Dendritic cell treated with granulocyte-macrophage colony-stimulating factor and Interleukin-4, amounts not matched to agents 40 ng/mL and 50 ng/mL, for 4 days (primary cell): Measurements from ENCODE around the gene RPUSD1.

Experiments used
- H3K27ac Mint-ChIP-seq: one replicate; pipeline ENCODE4 v1.8.0; 2022; ENCODE audit warnings: mild to moderate bottlenecking, mixed read lengths
- H3K27me3 Mint-ChIP-seq: one replicate; pipeline ENCODE4 v1.8.0; 2022; ENCODE audit warnings: mild to moderate bottlenecking, mixed read lengths
- H3K36me3 Mint-ChIP-seq: one replicate; pipeline ENCODE4 v1.8.0; 2022; ENCODE audit warnings: low read depth, mixed read lengths
- H3K4me1 Mint-ChIP-seq: one replicate; pipeline ENCODE4 v1.8.0; 2022; ENCODE audit warnings: low read depth, mixed read lengths
- H3K4me3 Mint-ChIP-seq: one replicate; pipeline ENCODE4 v1.8.0; 2022; ENCODE audit warnings: mild to moderate bottlenecking, moderate library complexity, mixed read lengths
- H3K9me3 Mint-ChIP-seq: one replicate; pipeline ENCODE4 v1.8.0; 2022; ENCODE audit warnings: mixed read lengths
- intact Hi-C: fragments of 100-400 bp; cut with micrococcal nuclease; formaldehyde crosslinking; loops from one replicate; pipeline ENCODE4 v1.15.0; 2022

The RPUSD1 gene

DNA sequence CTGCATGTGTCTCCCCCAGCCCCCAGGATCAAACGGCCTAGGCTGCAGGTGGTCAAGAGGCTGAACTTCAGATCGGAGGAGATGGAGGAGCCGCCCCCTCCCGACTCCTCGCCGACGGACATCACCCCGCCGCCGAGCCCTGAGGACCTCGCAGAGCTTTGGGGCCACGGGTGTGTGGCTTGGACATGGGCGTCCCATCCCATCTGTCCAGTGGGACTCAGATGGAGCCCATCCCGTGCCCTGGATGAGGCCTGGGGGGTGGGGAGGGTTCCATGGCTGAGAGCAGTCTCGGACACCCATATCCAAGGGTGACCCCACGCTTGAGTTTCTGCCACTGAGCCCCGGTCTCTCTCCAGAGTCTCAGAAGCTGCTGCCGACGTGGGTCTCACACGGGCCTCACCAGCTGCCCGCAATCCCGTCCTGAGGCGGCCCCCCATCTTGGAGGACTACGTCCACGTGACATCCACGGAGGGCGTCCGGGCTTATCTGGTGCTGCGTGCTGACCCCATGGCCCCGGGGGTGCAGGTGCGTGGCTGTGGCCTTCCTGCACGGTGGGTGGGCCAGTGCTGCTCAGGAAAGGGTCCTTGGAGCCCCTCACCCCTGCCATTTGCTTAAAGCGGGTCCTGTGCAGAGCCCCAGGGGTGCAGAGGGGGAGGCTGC lies 1.1 kb upstream of the RPUSD1 start:
- Mint-ChIP-seq H3K27ac (no peak overlapping the region), H3K36me3 (peaks cover 64% of the 10 kb centered on the region), H3K4me1 (peaks cover 18% of the 10 kb centered on the region), H3K4me3 (peak overlapping the region; percentile 61), H3K27me3 (no peaks in the 10 kb centered on the region), H3K9me3 (no peaks in the 10 kb centered on the region)
- intact Hi-C loops: no loop called here

DNA sequence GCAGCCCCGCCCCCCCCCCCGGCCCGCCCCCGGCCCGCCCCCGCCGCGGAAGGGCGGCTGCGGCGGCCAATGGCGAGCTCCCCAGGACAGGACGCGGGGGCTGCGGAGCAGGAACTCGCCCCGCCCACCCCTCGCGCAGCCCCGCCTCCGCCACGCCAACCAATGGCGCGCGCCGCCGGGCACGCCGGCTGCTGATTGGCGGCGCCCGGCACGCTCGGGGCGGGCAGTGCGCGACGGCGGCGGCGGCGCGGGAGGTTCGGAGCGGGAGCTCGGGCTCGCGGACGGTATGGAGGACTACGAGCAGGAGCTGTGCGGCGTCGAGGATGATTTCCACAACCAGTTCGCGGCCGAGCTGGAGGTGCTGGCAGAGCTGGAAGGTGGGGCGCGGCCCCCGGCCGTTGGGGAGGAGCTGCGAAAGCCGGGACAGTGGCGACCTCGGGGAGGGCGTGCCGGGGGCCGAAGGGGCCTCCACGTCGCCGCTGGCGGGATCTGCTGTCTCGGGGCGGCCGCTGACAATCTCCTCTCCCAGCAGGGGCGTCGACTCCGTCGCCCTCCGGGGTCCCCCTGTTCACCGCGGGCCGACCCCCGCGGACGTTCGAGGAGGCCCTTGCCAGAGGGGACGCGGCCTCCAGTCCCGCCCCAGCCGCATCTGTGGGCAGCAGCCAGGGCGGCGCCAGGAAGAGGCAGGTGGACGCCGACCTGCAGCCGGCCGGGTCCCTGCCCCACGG lies 382 bp upstream of the RPUSD1 start, which contains the start of gene CHTF18:
Gene CHTF18 (plus strand): TSS at position 222 of the 728 bp plus-strand sequence. CDS start 65 bp downstream, at position 287.
- Mint-ChIP-seq H3K4me3 (peak within 1 kb of the TSS; percentile 89), H3K27me3 (peaks cover under 1% of the 10 kb centered on the region), H3K9me3 (no peaks in the 10 kb centered on the region), H3K36me3 (peaks cover 59% of the 10 kb centered on the region), H3K27ac (peak within 1 kb of the TSS; percentile 87), H3K4me1 (peaks cover 18% of the 10 kb centered on the region)
- intact Hi-C loops: no loop called here

DNA sequence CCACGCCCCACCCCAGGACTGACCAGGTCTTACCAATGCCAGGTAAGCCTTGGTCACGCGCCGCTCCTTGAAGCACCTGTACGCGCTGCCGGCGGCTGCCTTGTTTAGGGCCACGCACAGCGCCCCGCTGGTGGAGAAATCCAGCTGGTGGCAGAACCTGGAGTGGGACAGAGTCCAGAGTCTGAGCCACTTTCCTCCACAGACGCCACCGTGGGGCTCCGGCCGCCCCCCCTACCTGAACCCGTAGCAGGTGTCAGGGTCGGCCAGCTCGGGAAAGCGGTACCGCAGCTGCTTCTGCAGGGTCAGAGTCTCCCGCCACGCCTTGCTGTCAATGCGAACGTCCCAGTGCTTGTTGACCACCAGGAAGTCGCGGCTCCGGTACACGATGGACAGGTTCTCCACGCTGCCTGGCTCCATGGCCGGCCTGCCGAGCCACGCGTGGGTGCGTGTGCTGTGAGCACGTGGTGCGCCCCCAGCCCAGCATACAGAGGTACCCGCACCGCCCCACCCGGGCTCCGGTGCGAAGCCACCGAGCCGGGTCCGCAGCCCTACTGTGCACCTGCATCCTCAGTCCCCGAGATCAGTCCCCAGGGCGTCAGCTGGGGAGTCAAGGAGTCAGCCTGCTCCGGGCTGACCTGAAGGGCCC lies 737 bp downstream of the RPUSD1 start:
- Mint-ChIP-seq H3K27me3 (peaks cover 7% of the 10 kb centered on the region), H3K4me3 (peak overlapping the region; percentile 89), H3K4me1 (peaks cover 18% of the 10 kb centered on the region), H3K9me3 (no peaks in the 10 kb centered on the region), H3K36me3 (peaks cover 56% of the 10 kb centered on the region), H3K27ac (peak overlapping the region; percentile 87)
- intact Hi-C loops: no loop called here

DNA sequence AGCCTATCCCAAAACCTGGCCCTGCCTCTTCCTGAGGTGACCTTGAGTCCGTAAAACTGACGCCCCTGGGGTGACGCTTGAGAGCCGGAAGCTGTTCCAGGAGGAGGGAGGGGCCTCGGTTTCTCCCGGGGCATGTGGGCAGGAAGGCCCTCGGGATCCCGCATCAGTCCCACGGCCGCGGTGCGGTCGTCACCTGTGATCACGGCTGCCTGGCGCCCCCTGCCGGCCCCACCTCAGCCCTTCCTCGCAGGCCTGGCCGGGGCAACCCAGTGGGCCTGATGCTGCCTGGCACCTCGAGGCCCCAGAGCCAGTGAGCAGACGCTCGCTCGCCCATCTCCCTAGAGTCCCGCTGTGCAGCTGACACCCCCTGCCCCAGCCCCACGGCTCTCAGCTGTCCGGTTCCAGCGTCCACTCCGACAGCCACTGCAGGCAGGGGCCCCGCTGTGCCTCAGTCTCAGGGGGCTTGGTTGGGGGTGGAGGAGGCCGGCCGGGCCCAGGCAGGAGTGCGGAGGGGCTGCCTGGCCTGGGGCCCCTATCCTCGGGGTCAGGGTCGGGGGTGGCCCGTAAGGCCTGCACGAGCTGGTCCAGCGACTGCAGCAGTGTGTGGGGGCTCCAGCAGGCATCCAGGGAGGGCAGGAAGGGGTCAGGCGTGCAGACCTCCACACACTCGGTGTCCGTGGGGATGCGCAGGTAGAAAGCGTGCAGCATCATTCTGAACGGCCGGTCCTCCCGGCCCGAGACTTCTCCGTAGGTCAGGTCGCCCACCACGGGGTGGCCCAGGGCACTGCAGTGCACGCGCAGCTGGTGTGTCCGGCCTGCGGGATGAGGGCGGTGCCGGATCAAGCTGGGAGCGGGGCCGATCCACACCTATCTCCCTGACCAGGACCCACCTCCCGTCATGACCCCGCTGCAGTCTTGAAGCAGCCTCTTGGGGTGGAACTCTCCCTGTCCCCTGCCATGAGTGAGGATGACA lies 2.3 kb downstream of the RPUSD1 start:
- no peaks in the 10 kb centered on the region for H3K9me3 Mint-ChIP-seq
- H3K4me1 Mint-ChIP-seq: peaks cover 18% of the 10 kb centered on the region
- intact Hi-C loops: loop anchor here (1.0 kb wide), 1 partner anchor 75 kb away; no protein-coding TSS in a partner anchor
- H3K27ac Mint-ChIP-seq: no peak overlapping the region
- H3K36me3 Mint-ChIP-seq: peaks cover 43% of the 10 kb centered on the region
- H3K4me3 Mint-ChIP-seq: no peak overlapping the region
- peaks cover 9% of the 10 kb centered on the region for H3K27me3 Mint-ChIP-seq

DNA sequence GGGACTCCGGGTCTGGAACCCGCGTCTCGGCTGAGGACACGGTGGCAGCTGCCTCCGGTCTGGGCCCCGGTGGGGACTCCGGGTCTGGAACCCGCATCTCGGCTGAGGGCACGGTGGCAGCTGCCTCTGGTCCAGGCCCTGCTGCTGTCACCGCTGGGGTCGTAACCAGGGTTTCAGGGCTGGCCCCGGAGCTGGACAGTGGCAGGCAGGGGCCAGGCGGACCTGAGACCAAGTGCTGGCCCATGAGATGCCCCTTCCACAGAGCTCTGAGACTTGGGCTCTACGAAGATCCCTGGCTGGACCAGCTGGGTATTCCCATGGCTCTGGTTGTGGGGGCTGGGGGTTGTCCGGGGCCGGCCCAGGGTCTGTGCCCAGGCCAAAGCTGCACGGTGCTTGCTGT lies 3.8 kb downstream of the RPUSD1 start:
- Mint-ChIP-seq H3K4me1 (peaks cover 18% of the 10 kb centered on the region), H3K27ac (no peak overlapping the region), H3K36me3 (peaks cover 41% of the 10 kb centered on the region), H3K4me3 (no peak overlapping the region), H3K9me3 (no peaks in the 10 kb centered on the region), H3K27me3 (peaks cover 12% of the 10 kb centered on the region)
- intact Hi-C loops: no loop called here

DNA sequence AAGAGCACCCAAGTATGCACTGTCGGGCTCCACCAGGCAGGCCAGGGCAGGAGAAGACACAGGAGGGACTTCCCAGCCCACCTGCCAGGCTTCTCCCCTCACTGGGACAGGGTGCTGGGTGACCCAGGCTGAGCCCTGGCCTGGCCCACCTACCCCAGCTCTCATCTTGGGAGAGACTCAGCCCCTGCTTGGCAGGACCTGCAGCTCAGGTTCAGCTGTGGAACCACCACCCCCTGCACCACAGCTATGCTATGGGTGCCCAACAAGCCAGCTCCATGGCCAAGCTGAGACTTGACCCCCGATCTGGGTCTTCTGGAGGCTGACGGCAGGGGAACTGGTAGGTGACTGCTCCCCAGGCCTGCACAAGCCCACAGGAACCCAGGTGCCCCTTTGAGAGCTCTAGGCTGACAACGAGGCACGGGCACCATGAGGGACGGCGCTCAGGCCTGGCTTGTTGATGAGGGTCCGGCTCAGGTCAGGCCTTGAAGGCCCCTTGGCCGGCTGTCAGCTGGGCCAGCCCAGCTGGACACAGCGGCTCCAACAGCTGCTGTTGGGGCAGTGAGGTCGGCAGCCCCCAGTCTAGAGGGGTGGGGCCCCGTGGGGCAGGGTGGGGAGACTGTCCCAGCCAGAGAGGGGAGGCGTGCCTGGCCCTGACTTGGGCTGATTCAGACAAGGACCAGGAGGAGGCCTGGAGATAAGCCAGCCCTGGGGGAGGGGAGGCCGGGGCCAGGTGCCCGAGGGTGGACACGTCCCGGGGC lies 4.6 kb downstream of the RPUSD1 start:
- H3K4me1 Mint-ChIP-seq: peaks cover 18% of the 10 kb centered on the region
- intact Hi-C loops: no loop called here
- H3K36me3 Mint-ChIP-seq: peaks cover 38% of the 10 kb centered on the region
- H3K27me3 Mint-ChIP-seq: peaks cover 12% of the 10 kb centered on the region
- no peaks in the 10 kb centered on the region for H3K9me3 Mint-ChIP-seq
- H3K4me3 Mint-ChIP-seq: no peak overlapping the region
- no peak overlapping the region for H3K27ac Mint-ChIP-seq

DNA sequence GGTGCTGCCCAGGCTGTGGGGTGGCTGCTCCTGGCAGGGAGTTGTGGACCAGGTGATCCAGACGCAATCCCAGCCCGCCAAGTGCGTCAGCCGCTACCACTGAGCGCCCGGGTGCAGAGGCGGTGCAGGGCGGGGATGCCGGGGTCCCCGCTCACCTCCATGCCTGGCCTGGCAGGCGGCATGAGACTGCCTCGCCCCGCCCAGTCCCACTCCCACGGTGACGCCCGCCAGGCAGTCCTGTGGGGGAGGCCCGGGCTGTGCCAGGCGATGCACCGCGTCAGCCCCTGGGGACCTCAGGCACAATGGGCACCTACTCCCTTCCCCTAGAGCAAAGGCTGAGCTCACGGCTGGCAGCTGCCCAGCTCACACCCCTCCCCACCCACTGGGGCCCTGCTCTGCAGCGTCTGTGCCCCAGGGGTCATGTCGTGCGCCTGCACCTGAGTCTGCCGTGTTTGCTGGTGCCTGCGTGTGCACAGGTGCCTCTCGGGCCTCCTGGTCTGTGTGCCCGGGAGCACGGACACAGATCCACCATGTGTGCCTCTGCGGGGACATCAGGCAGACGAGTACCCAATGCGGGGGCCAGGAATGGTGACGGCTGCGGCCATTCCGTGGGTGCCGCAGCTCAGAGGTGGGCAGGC lies 5.3 kb downstream of the RPUSD1 start:
- Mint-ChIP-seq H3K4me1 (peaks cover 18% of the 10 kb centered on the region), H3K27ac (no peak overlapping the region), H3K36me3 (peaks cover 33% of the 10 kb centered on the region), H3K4me3 (no peak overlapping the region), H3K9me3 (no peaks in the 10 kb centered on the region), H3K27me3 (peaks cover 19% of the 10 kb centered on the region)
- intact Hi-C loops: no loop called here

DNA sequence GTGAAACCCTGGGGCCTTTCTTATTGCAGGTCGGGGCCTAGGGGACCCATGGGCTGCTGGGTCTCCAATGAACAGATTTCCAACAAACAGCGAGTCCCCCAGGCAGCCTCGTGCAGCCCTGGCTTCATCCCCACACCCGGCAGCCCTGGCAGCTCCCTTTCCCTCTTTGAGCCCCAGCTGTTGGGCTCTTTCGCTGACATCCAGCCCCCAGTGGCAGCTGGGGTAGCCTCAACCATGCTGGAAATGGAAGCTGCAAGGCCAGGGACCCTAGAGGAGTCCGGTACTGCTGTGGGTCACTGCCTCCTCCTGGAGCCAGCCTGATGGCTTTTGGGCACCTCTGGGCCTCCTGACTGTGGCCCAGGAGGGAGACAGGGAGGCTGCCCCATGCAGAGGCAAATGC lies 5.9 kb downstream of the RPUSD1 start:
- intact Hi-C loops: no loop called here
- Mint-ChIP-seq H3K9me3 (no peaks in the 10 kb centered on the region), H3K36me3 (peaks cover 27% of the 10 kb centered on the region), H3K27ac (no peak overlapping the region), H3K27me3 (peaks cover 23% of the 10 kb centered on the region), H3K4me1 (peaks cover 12% of the 10 kb centered on the region), H3K4me3 (no peak overlapping the region)

DNA sequence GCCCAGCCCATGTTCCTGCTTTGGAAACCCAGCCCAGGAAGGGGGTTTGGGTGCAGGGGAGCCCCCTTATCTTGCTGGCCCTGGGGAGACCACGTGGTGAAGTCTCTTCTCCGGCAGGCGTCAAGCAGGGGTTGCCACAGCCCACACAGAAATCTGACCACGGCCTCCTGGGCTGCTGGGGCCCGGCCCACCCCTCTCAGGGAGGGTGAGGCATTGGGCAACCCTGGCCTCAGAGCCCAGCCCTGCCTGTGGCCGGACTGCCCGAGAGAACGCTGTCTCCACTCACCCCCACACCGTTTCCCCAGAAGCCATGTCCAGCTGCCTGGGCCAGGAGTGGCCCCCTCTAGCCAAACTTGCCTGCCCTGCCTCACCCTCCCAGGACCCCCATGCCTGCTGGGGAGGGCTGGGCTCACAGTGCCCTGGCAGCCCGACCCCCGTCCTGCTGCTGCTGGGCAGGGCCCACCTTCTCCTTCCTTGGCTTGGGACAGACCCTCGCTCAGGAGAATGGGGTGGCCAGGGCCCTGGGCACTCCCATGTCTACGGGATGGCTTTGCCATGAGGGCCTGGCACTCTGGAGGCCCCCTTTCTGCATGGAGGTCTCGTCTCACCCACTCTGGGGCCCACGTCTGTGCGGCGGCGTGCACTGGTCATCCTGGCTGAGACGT lies 6.7 kb downstream of the RPUSD1 start:
- no peak overlapping the region for H3K4me3 Mint-ChIP-seq
- no peaks in the 10 kb centered on the region for H3K9me3 Mint-ChIP-seq
- H3K36me3 Mint-ChIP-seq: peaks cover 19% of the 10 kb centered on the region
- H3K4me1 Mint-ChIP-seq: peaks cover 5% of the 10 kb centered on the region
- H3K27me3 Mint-ChIP-seq: peaks cover 26% of the 10 kb centered on the region
- intact Hi-C loops: no loop called here
- no peak overlapping the region for H3K27ac Mint-ChIP-seq

DNA sequence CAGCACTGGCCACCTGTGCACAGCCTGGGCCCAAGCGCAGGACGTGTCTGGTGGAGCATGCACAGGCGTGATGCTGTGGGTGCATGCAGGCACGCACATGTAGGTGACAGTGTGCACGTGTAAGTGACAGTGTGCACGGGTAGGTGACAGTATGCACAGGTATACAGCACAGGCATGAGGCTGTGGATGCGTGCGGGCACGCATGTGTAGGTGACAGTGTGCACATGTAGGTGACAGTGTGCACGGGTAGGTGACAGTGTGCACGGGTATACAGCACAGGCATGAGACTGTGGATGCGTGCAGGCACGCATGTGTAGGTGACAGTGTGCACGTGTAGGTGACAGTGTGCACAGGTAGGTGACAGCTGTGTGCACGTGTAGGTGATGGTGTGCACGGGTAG lies 7.9 kb downstream of the RPUSD1 start:
- Mint-ChIP-seq H3K36me3 (peaks cover 7% of the 10 kb centered on the region), H3K4me1 (no peaks in the 10 kb centered on the region), H3K27ac (no peak overlapping the region), H3K27me3 (peaks cover 26% of the 10 kb centered on the region), H3K9me3 (no peaks in the 10 kb centered on the region), H3K4me3 (no peak overlapping the region)
- intact Hi-C loops: no loop called here

DNA sequence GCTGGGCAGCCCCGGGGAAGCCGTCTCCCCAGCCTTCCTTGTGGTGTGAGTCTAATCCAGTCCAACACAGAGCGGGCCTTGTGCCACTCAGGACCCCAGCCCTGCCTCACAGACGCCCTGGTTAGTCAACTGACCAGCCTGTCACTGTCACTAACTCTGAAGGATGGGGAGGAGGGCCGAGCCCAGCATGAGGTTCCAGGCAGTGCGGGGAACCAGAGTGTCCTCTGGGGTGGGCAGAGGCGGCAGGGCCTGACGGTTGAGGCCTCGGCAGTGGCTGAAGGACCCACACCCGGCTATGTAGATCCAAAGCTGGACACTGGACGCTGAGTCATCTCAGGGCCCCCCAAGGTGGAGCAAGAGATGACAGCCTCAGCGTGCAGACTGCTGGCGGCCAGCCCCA lies 8.6 kb downstream of the RPUSD1 start:
- intact Hi-C loops: no loop called here
- H3K27ac Mint-ChIP-seq: no peak overlapping the region

DNA sequence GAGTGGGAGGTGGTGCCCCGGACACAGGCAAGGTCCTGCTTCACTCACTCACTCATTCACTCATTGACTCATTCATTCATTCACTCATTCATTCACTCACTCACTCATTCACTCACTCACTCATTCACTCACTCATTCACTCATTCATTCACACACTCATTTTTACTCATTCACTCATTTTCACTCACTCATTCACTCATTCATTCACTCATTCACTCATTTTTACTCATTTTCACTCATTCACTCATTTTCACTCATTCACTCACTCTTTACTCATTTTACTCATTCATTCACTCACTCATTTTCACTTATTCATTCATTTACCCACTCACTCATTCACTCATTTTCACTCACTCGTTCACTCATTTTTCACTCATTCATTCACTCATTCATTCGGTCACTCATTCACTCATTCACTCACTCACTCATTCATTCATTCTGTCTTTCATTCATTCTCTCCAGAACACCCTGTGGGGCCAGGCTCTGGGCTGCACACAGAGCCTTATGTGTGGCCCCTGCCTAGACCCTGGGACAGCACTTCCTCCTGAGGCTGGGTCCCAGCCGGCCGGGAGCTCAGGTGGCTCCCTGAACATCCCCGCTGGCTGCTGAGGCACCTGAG lies 9.2 kb downstream of the RPUSD1 start:
- H3K27ac Mint-ChIP-seq: no peak overlapping the region
- H3K4me3 Mint-ChIP-seq: no peak overlapping the region

More for the DNA sequence above, 8.6 kb downstream of the RPUSD1 start:
- H3K4me3 Mint-ChIP-seq: no peak overlapping the region
- H3K27me3 Mint-ChIP-seq: peaks cover 26% of the 10 kb centered on the region
- no peaks in the 10 kb centered on the region for H3K4me1 Mint-ChIP-seq
- H3K9me3 Mint-ChIP-seq: no peaks in the 10 kb centered on the region
- H3K36me3 Mint-ChIP-seq: no peaks in the 10 kb centered on the region

More for the DNA sequence above, 9.2 kb downstream of the RPUSD1 start:
- H3K36me3 Mint-ChIP-seq: no peaks in the 10 kb centered on the region
- H3K27me3 Mint-ChIP-seq: peaks cover 26% of the 10 kb centered on the region
- H3K9me3 Mint-ChIP-seq: no peaks in the 10 kb centered on the region
- intact Hi-C loops: no loop called here
- H3K4me1 Mint-ChIP-seq: no peaks in the 10 kb centered on the region
